Natural killer cell (primary cell): Measurements from ENCODE around the gene FUT4. TPM values are rescaled to one million over a fixed set of nuclear protein-coding genes. Genes with fewer than 3 reads are reported as not detected.

Experiments used
- ATAC-seq, 3 donors: fragments of 150-1000 bp in 2 of 3; fragments of 200-7000 bp in 1 of 3; cut with Tn5 transposase; 1 replicate in 1 of 3; 2 replicates in 2 of 3; pipeline ENCODE4 v1.10.0; 2021; ENCODE audit warnings: mild to moderate bottlenecking in 2 of 3, moderate library complexity in 2 of 3
- DNase-seq, 2 donors: peaks; one replicate each; pipeline versions ENCODE4 v3.0.0 to v3.0.0-alpha.2; 2013 to 2021; ENCODE audit warnings: mixed read lengths in 1 of 2
- H3K27ac ChIP-seq: one replicate; pipeline ENCODE4 v1.5.1; 2013; ENCODE audit warnings: mild to moderate bottlenecking, low read length
- H3K27me3 ChIP-seq: one replicate; pipeline ENCODE4 v1.6.1; 2013; ENCODE audit warnings: low read length; ENCODE audit not compliant: control insufficient read depth, insufficient read depth
- H3K36me3 ChIP-seq: one replicate; pipeline ENCODE4 v1.6.1; 2013; ENCODE audit warnings: low read length; ENCODE audit not compliant: control insufficient read depth, insufficient read depth
- H3K4me1 ChIP-seq: one replicate; pipeline ENCODE4 v1.6.1; 2013; ENCODE audit warnings: low read length; ENCODE audit not compliant: control insufficient read depth, insufficient read depth
- H3K4me3 ChIP-seq: one replicate; pipeline ENCODE4 v1.5.1; 2013; ENCODE audit warnings: low read length
- H3K9me3 ChIP-seq: one replicate; pipeline ENCODE4 v1.6.1; 2013; ENCODE audit warnings: low read length; ENCODE audit not compliant: control insufficient read depth, insufficient read depth
- H3K27ac Mint-ChIP-seq, 2 donors: one replicate each; pipeline ENCODE4 v1.8.0; 2022; ENCODE audit warnings: mild to moderate bottlenecking in 2 of 2, mixed read lengths in 2 of 2, moderate library complexity in 1 of 2
- H3K27me3 Mint-ChIP-seq, 2 donors: one replicate each; pipeline ENCODE4 v1.8.0; 2022; ENCODE audit warnings: low read depth in 2 of 2, mixed read lengths in 2 of 2
- H3K36me3 Mint-ChIP-seq: one replicate; pipeline ENCODE4 v1.8.0; 2022; ENCODE audit warnings: mixed read lengths
- H3K4me1 Mint-ChIP-seq, 2 donors: one replicate each; pipeline ENCODE4 v1.8.0; 2022; ENCODE audit warnings: mixed read lengths in 2 of 2
- H3K4me3 Mint-ChIP-seq: one replicate; pipeline ENCODE4 v1.8.0; 2022; ENCODE audit warnings: mild to moderate bottlenecking, moderate library complexity, mixed read lengths
- H3K9me3 Mint-ChIP-seq, 2 donors: one replicate each; pipeline ENCODE4 v1.8.0; 2022; ENCODE audit warnings: mixed read lengths in 2 of 2
- WGBS: methylation state at CpG from one replicate; pipeline ENCODE4 v1.1.7; 2013; ENCODE audit warnings: missing lambda C conversion rate; ENCODE audit not compliant: insufficient coverage; 5-methylcytosine and 5-hydroxymethylcytosine counted together
- intact Hi-C: fragments of 100-400 bp; cut with micrococcal nuclease; formaldehyde crosslinking; loops from one replicate; pipeline ENCODE4 v1.14.2; 2022
- total RNA-seq, 4 donors: library from RNA; stranded (reverse); fragments of 120-200 nt in 1 of 4; gene quantifications; one replicate each; pipeline versions ENCODE4 v1.2.3 to v1.2.4, GENCODE V29; 2013 to 2022
- TF ChIP-seq, protein P1 (sequence below): fragments of 200-600 bp; IDR thresholded peaks from one replicate; pipeline ENCODE4 v1.8.0; 2022; ENCODE audit warnings: antibody characterized with exemption

Gene FUT4
- total RNA-seq, 3 donors from 2014 or later (not counting 1 experiment from before 2014, with no cell fraction given) = 4.4 to 7.5 (median 5.6) TPM

DNA sequence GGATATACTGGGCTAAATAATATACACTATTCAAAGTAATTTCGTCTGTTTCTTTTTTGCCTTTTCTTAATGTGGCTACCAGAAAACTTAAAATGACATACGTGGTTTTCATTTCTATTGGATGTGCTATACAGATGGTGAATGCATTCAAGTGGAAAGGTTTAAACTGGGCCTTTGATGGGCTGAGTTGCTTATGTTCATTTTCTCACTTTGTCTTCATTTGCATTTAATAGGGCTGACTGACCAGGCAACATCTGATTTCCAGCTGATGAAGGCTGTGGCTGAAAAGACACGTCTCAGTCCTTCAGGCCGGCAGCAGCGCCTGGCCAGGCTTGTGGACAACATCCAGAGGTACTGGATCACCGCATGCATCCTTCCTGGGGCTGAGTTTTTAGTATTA, 51.4 kb downstream of the FUT4 start:
- DNase-seq = no peak
- no peaks in the 10 kb centered on the region for H3K27me3 ChIP-seq
- H3K9me3 ChIP-seq = no peaks in the 10 kb centered on the region
- Mint-ChIP-seq H3K27me3 (no peaks in the 10 kb centered on the region), H3K4me3 (no peak overlapping the region), H3K9me3 (no peaks in the 10 kb centered on the region), H3K36me3 (no peaks in the 10 kb centered on the region), H3K4me1 (no peaks in the 10 kb centered on the region), H3K27ac (no peak overlapping the region)
- WGBS = 79% methylated on average over 5 of the region's 6 CpGs
- TF ChIP-seq, protein P1, sequence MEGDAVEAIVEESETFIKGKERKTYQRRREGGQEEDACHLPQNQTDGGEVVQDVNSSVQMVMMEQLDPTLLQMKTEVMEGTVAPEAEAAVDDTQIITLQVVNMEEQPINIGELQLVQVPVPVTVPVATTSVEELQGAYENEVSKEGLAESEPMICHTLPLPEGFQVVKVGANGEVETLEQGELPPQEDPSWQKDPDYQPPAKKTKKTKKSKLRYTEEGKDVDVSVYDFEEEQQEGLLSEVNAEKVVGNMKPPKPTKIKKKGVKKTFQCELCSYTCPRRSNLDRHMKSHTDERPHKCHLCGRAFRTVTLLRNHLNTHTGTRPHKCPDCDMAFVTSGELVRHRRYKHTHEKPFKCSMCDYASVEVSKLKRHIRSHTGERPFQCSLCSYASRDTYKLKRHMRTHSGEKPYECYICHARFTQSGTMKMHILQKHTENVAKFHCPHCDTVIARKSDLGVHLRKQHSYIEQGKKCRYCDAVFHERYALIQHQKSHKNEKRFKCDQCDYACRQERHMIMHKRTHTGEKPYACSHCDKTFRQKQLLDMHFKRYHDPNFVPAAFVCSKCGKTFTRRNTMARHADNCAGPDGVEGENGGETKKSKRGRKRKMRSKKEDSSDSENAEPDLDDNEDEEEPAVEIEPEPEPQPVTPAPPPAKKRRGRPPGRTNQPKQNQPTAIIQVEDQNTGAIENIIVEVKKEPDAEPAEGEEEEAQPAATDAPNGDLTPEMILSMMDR = no peak
- no peaks in the 10 kb centered on the region for H3K36me3 ChIP-seq
- no peak for ATAC-seq
- no peak overlapping the region for H3K27ac ChIP-seq
- no peaks in the 10 kb centered on the region for H3K4me1 ChIP-seq
- H3K4me3 ChIP-seq = no peak overlapping the region
- intact Hi-C loops = no loop called here

DNA sequence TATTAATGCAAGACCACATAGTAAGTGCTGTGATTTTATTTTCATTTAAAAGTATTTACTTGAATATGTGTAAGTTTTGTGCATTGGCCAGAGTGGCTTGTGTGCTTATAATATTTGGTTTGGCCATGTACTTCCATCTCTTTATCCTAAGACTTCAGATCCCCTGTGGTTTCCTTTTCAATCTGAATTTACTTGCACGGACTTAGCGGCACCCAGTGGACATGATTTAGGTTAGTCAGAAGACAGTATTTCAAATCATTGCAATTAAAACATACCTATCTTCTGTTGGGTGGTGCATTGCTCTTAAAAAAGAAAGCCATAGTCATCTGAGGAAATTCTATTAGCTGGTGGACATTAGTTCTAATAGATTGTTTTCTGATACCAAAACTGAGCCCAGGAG, 54.2 kb downstream of the FUT4 start:
- Histone ChIP-seq H3K9me3 (no peaks in the 10 kb centered on the region), H3K27ac (no peak overlapping the region), H3K36me3 (no peaks in the 10 kb centered on the region), H3K4me3 (no peak overlapping the region), H3K4me1 (no peaks in the 10 kb centered on the region), H3K27me3 (no peaks in the 10 kb centered on the region)
- Mint-ChIP-seq H3K27me3 (no peaks in the 10 kb centered on the region), H3K4me3 (no peak overlapping the region), H3K36me3 (no peaks in the 10 kb centered on the region), H3K4me1 (no peaks in the 10 kb centered on the region), H3K9me3 (no peaks in the 10 kb centered on the region), H3K27ac (no peak overlapping the region)
- ATAC-seq (no peak), DNase-seq (no peak)
- no CpG with 5 or more reads among the region's 2 CpGs for WGBS
- intact Hi-C loops = no loop called here
- TF ChIP-seq, protein P1 = no peak

Other genes with a start within 250 kb of the FUT4 start
- not detected for gene IZUMO1R, start 239.3 kb upstream of the FUT4 start, total RNA-seq
- under 1 TPM; 0.26 to 0.55 (median 0.32) TPM for gene GPR83, start 142.5 kb upstream of the FUT4 start, total RNA-seq
- 10 to 100 TPM; 42.1 to 45.2 (median 43.8) TPM for gene MRE11, start 50.1 kb upstream of the FUT4 start, total RNA-seq
- 10 to 100 TPM; 47.7 to 55.6 (median 52.6) TPM for gene ANKRD49, start 49.9 kb upstream of the FUT4 start, total RNA-seq
- gene C11orf97, start 31.5 kb upstream of the FUT4 start, total RNA-seq = not detected
- gene PIWIL4, start 23.4 kb downstream of the FUT4 start, total RNA-seq = 1 to 10 TPM; 2.0 to 2.7 (median 2.2) TPM
- 1 to 10 TPM; 7.1 to 8.9 (median 8.7) TPM for gene AMOTL1, start 224.4 kb downstream of the FUT4 start, total RNA-seq